ENCODE measurements around the gene HOXD9.

HOXD9 gene

DNA sequence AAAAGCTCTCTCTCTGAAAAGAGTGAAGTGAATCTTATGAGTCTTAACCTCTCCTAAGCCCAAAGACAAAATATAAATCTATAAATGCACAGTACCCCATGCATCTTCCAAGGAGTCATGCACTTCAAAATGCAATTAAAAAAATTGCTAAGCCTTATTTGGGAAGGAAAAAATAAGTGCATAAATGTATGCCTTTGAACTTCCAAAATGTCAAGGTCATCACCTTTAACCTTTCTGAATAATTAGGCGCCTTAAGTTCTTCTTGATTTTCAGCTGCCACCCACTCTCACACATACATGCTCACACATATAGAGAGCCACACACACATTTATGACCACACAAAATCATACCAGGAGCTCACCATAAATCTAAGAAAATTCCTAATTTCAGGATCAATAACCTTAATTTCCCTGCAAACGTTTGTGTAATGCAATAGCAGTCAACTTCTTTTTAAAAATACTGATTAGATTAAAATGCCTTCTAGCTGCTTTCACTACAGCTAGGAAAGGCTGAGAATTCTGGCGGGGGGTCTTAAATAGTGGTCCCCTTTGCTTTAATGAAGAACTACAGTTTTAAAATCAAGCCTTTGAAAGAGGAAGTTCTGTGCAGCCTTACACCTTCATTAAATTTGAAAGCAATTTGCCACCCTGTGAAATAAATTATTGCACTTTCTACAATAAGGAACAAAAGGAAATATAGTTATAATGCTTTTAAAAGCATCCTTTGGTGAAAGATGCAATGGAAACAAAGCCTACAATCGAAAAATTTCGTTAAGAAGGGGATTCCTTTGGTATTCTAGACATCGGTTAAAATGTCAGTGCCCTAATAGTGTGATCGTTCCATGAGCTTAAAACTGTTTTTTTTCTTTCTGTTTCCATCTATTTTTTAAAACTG lies 11.9 kb upstream of the HOXD9 start:
- DNase-seq (ENCODE audit: low read depth, low spot score), result no peak

GRCh38 chr2:176111309-176111663 lies 11.2 kb upstream of the HOXD9 start:
- DNase-seq (ENCODE audit: low read depth, low spot score), result peak; percentile 54

DNA sequence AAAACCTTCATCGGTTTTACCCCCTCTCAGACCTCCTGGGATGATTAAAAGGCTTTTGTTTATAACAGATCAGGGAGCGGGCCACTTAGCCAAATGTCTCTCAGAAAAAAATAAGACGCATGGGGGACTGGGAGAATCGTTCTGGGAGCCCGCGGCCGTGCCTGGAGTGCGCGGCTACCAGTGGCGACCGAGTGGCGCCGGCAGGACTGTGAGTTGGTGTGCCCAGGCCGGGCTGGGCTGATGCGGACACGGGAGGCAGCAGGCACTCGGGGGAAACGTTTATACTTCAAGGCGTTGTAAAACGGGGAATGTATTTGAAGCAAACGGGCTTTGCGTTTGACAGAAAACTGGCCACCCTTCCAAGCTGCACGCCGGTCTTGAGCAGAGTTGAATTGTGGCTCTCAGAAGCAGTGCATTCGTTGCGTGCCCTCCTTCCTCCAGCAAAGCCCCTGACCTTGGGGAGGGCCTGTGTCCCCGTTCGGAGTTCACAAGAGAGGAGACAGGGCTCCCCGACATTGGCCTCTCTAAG lies 10.6 kb upstream of the HOXD9 start:
- no peak for DNase-seq (ENCODE audit: low read depth, low spot score)

DNA sequence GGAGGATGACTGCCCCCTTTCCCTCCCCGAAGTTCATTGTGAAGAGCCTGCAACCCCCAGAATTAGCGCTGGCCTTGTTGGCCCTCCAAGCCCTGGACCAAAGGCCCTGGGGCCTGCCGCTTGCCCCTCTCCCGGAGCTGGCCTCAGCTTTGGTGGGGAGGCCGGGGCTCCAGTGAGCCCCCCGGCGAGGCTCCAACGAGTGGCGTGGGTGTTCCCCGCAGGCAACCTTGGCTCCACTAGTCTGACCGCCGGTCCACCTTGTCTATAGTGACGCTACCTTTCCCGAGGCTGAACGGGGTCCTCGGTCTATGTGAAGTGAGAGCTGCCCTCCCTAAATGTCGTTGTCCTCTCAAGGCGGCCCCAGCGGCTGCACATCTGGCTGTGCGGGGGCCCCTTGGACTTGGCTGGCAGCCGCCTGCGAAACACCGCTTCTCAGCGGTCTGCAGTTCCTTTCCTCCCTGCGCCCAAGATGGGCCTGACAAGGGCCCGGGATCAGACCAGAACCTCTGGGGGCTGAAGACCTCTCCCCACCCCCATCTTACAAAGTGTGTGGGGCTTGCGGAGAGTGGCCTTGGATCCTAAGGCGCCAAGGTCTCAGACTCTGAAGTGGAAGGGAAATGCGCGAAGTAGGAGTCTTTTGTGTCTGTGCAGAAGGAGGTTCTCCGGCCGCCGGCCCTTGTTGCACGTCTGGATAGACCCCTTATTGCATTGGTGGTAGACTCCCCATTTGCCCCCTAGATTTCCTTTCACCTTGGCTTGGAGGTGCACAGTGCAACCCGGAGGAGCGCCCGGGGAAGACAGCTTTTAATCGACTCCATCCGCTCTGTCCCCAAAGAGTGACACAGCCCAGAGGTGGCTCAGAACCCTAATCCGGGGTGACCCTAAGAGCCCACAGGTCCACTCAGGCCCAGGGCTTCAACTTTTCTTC lies 9.9 kb upstream of the HOXD9 start:
- no peak for DNase-seq (ENCODE audit: low read depth, low spot score)

DNA sequence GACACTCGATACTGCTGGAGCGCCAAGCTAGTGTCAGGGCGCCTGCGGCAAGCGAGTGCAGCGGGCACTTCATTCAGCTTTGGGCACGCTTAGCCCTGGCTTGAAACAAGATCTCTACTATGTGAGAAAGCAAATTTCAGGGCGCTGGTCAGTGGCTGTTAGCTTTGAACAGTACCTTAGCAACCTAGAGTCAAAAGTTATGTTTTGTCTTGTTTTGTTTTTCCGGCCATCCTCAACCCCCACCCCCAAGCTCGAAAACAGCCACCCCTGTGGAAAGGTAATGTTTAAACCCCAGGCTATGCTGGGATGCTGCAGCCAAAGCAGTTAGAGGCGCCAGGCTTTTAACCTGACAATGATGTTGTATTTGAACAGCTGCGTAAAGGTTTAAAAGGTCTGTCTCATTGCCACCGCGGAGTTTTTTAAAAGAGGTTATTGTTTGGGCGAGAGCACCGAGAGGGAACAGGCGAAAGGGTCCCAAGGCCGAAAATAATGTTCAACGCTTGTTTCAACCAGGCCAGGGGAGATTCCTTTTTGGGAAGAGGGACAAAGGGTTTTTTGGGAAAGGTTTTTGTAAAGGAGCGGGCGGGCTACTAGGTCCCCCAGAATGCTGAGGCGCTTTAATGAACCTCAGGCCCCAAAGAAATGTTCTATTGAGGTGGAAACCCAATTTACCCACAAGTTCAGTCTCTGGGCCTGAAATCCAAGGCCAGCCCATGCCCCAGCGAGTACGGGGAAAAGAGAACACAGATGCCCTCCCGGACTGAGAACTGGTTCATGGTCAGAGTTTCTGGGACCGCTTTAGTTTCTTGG lies 8.2 kb upstream of the HOXD9 start:
- DNase-seq (ENCODE audit: low read depth, low spot score), result no peak

DNA sequence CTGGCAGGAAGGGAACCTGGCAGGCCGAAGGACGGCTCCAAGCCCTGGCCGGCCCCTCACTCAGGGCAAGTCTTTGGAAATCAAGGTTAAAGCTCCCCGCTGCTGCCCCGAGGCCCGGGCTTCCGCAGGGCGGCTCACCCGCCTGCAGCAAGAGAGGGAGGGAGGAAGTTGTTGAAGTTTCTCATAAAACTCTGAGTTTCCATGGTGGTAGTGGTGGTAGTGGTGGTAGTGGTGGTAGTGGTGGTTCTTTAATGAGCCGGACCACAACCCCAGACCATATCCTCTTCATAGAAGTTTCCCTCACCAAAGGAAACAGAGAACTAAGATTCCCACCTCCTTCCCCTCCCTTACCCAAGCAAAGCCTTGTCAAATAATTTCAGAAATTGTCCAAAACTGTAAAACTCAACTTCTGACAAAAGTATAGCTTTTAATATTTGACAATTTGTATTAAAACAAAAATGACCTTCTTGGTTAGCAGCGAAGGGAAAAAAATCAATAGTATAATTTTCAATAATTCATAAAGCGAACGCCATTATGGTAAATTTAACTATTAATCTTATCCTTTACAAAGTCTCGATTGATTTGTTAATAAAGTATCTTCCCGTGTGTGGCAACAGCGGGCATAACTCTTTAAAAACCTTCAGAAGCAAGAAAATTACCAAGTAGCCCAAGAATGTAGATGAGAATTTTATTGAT lies 7.4 kb upstream of the HOXD9 start:
- DNase-seq (ENCODE audit: low read depth, low spot score), result no peak

DNA sequence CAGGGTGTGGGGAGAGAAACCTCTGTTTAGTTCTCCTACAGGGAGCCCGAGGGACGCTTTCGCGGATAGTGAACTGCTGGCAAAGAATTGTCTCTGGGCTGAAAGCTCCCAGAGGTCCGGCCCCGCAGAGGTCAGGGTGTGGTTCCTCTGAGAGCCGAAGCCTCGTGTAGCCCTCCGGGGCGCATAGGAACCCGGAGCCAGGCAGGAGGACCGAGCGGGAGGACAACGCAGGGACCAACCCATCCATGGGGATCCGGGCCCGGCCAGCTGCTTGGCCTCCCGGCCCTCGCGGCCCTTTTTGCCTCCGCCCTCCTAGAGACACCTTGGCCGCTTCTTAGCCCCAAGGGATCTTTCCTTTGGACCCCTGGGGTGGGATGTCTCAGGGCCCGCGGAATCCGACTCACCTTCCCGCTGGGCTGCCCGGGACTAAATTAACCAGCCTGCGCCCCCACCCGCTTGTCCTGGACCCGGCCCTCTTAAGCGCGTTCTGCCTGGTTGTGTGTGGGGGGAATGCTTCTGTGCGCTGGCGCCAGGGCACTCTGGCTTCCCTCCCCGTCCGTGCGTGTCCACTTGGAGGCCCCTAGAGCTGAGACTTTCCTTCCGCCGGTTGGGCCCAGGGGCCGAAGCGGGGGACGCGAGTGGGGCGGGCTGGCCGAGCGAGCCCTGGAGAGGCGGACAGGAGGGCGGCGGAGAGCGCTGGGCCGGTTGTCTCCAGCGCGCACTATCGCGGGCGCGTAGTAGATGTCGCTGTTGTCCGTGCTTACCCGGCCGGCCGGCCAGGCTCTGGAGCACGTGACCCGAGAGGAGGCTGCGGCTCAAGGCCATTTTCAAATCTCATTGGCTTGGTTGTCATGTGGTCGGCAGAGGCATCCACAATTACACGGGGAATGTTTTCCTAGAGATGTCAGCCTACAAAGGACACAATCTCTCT lies 6.4 kb upstream of the HOXD9 start, which contains the start of gene HOXD10:
Gene HOXD10 (plus strand): TSS at position 896 of the 931 bp plus-strand sequence. CDS start 56 bp downstream, outside the sequence.
- no peak for DNase-seq (ENCODE audit: low read depth, low spot score)

DNA sequence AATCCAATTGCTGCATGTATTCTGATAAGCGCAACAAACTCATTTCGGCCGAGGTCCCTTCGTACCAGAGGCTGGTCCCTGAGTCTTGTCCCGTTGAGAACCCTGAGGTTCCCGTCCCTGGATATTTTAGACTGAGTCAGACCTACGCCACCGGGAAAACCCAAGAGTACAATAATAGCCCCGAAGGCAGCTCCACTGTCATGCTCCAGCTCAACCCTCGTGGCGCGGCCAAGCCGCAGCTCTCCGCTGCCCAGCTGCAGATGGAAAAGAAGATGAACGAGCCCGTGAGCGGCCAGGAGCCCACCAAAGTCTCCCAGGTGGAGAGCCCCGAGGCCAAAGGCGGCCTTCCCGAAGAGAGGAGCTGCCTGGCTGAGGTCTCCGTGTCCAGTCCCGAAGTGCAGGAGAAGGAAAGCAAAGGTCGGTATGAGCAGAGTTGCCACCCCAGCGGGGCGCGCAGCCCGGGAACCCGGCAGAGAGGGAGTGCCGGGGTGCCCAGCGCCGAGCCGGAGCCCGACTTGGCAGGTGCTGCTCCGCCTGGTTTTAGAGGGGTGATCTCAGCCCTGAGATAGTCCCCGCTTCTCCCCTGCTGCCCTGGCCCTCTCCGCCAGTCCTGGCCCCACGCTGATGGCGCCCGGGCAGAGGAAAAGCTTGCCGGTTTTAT lies 5.2 kb upstream of the HOXD9 start:
- DNase-seq (ENCODE audit: low read depth, low spot score), result no peak

GRCh38 chr2:176117823-176118371 lies 4.6 kb upstream of the HOXD9 start:
- DNase-seq (ENCODE audit: low read depth, low spot score), result no peak

GRCh38 chr2:176118601-176119339 lies 3.7 kb upstream of the HOXD9 start:
- no peak for DNase-seq (ENCODE audit: low read depth, low spot score)

DNA sequence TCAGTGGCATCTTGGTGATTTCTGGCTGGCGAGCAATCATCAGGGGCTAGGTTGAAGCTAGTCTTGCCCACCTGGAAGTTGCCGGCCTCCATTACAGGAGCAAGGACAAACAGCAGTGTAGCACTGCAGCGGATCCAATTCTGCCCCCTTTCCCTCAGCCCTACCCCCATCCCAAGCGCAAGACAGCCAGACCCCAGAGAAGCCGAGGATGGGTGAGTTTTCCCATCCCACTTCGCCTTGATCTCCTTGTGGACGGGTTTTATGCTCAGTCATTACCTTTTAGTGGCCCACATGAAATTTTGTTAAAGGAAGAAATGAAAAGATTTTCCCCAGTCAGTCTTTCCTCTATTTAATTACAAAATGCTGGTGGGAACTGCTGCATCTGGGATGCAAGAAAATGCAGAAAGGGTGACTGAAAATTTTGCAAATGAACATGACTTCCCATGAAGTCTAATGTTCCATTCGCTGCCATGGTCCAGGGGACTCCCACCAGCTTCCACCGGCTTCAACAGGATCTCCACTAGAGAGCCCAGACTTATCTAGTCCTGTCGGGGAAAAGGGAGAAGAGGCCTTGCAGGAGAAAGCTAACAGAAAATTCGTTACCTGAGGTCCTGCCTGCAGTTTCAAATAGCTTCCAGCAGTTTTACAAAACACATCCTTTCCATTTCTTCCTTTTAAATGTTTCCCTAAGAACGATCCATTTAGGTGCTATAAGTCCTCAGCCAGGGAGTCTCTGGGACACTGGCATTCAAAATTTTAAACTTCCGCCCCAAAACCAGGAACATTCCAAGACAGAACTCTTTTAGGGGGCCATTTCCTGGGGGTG lies 1.9 kb upstream of the HOXD9 start:
- DNase-seq (ENCODE audit: low read depth, low spot score), result no peak

DNA sequence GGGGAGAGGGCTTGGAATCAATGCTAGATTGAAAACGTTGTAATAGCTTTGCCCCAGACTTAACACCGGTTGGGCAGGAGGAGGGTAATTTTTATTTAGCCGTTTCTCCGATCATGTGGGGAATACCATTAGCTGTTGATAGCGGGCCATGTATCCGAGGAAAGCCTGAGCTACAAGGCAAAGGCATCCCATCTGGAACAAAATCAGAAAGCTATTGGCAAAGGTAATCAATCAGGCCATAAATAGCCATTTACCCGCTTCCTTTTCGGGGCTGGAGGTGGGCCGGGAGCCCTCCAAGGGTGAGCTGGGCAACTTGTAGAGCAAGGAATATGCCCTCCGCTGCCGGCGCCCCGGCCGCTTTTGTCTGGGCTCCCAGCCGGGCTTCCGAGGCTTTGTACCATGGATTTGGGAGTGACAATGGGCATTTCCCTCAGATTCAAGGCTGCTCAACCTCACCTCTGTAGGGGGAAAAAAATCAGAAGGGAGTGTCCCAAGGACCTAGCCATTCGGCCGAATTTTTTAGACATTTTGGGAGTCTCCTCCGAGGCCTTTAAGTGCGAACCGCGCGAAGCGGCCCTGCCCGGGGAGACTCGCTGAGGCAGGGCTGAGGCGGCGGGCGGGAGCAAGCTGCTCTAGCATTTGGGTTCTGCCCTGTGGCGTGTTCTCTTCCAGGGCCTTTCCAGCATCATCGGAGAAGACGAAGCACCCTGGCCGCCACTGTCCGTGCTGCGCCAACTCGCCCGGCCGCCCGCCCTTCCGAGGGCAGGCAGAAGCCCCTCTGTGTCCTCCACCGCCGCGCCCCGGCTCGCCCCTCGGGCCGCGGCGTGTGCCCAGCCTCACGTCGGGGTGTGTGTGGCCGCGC lies 1.1 kb upstream of the HOXD9 start:
- no peak for DNase-seq (ENCODE audit: low read depth, low spot score)

DNA sequence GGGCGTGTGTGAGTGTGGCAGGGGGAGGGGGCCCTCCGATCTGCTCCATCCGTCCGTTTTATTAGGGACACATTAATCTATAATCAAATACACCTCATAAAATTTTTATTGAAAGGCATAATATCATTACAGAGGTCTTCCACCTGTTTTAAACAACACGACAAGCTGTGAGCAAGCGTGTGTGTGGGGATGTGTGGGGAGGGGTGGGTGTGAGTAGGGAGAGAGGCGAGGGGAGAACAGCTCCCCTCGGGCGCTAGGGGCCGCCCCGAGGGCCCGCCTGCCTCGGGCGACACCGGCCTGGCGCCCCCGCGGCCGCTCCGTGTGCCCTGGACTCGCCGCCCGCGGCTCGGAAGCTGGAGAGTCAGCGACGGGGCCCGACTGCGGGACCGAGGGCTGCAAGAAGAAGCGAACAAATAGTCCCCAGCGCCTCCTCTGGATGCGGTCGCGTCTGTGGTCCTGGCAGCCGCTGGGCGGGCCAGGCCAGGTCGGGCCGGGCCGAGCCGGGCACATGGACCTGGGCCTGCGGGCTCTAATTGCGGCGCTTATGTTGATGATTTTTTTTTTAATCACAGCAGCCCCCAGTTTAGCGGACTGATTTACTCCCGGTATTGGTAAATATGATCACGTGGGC lies 352 bp upstream of the HOXD9 start:
- no peak for DNase-seq (ENCODE audit: low read depth, low spot score)

DNA sequence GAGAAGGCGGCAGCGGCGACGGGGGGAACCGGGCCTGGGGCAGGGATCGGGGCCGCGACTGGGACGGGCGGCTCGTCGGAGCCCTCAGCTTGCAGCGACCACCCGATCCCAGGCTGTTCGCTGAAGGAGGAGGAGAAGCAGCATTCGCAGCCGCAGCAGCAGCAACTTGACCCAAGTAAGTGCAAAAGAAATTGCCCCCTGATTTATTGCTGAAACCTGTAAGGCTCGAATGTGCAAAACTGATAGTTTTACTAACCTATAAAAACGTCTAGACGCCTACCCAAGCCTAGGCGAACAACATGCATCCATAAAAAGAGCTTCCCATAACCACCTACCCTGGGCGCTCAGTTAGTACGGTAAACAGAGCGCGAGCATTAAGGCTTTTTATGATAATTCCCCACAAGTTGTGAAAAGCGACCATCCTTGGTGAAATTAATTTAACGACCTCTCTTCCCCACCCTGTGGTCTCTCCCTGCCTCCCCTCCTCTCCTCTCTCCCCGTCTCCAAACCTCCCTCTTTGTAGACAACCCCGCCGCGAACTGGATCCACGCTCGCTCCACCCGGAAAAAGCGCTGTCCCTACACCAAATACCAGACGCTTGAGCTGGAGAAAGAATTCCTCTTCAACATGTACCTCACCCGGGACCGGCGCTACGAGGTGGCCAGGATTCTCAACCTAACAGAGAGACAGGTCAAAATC lies 1.0 kb downstream of the HOXD9 start:
- no peak for DNase-seq (ENCODE audit: low read depth, low spot score)
